ENCODE results near the gene PRKAG1. TPM values are rescaled to one million over a fixed set of nuclear protein-coding genes. Genes with fewer than 3 reads are reported as not detected.

PRKAG1 gene
- total RNA-seq, 1 experiment from 2014 or later = 51.1 TPM

DNA sequence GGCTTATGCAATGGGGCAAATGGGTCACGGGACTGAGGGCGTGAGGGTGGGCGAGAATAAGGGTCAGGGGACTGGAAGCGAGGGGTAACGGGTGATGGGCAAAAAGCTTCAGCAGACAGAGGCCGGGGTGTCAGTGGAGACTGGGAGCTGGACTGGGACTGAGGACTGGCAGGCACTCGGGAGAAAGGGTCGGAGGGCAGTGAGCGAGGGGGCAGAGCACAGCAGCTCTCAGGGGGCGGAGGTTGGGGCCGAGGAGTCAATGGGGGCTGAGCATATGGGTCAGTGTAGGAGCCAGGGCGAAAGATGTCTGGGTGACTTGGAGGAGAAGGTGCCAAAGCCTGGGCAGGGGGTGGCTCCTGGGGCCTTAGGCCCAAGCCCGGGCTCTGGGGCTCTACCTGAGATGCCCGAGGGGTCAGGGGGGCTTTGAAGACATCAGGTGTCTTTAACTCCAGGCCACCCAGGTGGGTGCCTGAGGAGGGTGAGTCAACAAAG, 21.8 kb upstream of the PRKAG1 start:
- Histone ChIP-seq H3K4me3 (ENCODE audit: insufficient read depth, low read depth, low read length) (no peak overlapping the region), H3K36me3 (replicated peaks; ENCODE audit: control insufficient read depth, insufficient read depth, low read length) (peaks cover 70% of the 10 kb centered on the region), H3K27me3 (ENCODE audit: control insufficient read depth, insufficient read depth, low read length) (no peaks in the 10 kb centered on the region)
- DNase-seq = no peak

DNA sequence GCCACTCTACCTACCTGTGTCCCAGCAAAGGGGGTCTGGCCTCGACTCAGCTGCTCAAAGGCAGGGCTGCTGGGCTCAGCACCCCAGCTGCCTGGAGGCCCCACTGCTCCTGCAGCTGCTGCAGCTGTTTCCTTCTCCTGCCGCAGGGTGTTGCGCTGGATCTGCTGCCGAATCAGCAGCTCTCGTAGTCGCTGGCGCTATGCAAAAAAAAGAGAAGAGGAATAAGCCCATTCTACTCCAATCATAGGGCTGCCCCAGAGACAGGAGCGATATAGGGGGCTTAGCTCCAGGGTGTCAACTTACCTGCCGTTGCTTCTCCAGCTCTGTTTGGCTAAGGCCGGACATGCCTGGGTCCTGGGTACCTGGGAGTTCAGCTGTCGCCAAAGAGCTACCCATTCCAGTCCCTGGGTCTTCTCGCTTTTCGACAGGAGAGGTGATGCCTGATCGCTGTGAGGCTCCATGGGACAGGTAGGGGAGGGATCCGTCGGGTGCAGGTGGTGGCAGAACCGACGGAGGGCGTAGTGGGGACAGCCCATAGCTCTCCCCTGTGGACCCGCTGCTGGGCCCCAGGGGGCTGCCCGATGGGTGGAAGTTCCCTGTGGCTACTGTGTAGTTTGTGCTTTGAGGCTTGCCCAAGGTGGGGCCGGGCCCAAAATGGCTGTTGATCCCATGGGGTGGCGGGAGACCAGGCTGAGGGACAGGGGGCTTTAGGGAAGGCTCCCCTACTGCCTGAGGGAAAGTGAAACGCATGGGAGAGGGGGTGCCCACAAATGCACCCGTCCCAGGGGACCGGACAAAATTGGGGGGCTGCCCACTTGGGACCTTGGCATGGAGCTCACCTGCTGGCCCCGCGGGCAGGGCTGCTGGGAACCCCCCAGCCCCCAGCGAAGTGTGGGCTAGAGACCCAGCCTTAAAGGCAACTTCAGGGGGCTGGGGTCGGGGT, 21.1 kb upstream of the PRKAG1 start:
- Histone ChIP-seq H3K27me3 (ENCODE audit: control insufficient read depth, insufficient read depth, low read length) (no peaks in the 10 kb centered on the region), H3K36me3 (replicated peaks; ENCODE audit: control insufficient read depth, insufficient read depth, low read length) (peaks cover 72% of the 10 kb centered on the region), H3K4me3 (ENCODE audit: insufficient read depth, low read depth, low read length) (no peak overlapping the region)
- peak; percentile 62 for DNase-seq

DNA sequence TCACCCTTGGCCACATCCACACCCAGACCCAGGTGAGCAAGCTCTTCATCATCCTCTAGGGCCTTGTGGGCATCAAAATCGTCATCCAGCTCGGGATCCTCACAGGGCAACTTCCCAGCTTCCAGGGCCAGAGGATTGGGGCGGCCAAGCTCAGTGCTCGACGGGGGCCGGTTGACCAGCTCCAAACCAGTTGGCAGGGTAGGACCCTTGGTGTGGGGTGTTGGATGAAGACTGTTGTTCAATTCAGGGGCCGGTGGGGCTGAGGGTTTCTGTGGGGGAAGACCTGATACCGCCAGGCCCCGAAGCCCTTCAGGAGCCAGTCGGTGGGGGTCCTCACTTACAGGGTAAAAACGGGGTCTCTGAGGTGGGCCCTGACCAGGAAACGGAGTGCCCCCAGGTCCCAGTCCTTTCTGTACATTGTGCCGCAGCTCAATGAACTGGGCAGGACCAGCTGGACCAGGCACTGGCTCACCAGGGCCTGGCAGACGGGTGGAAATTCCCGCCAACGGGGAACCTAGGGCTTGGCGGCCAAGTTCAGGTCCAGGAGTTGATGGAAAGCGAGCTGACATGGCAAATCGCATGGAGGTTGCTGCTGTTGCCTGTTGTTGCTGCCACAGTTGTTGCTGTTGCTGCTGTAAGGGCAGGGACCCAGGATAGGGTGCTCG, 19.8 kb upstream of the PRKAG1 start:
- no peak overlapping the region for H3K4me3 ChIP-seq (ENCODE audit: insufficient read depth, low read depth, low read length)
- no peaks in the 10 kb centered on the region for H3K27me3 ChIP-seq (ENCODE audit: control insufficient read depth, insufficient read depth, low read length)
- peaks cover 74% of the 10 kb centered on the region for H3K36me3 ChIP-seq (replicated peaks; ENCODE audit: control insufficient read depth, insufficient read depth, low read length)
- DNase-seq = no peak

DNA sequence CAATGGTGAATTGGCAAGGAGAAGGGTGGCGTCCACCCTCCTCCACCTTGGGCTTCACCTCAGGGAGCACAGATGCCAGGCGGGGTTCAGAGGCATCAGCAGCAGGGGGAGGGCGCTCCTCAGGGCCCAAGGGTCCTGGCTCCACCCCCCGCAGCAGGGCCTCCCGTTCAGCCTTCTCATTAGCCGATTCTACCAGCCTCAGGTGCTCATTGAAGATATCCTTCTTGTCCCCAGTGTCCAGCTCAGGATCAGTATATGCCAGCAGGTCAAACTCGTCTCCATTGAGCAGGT, 19.3 kb upstream of the PRKAG1 start:
- Histone ChIP-seq H3K36me3 (replicated peaks; ENCODE audit: control insufficient read depth, insufficient read depth, low read length) (peaks cover 73% of the 10 kb centered on the region), H3K4me3 (ENCODE audit: insufficient read depth, low read depth, low read length) (no peak overlapping the region), H3K27me3 (ENCODE audit: control insufficient read depth, insufficient read depth, low read length) (no peaks in the 10 kb centered on the region)
- no peak for DNase-seq

DNA sequence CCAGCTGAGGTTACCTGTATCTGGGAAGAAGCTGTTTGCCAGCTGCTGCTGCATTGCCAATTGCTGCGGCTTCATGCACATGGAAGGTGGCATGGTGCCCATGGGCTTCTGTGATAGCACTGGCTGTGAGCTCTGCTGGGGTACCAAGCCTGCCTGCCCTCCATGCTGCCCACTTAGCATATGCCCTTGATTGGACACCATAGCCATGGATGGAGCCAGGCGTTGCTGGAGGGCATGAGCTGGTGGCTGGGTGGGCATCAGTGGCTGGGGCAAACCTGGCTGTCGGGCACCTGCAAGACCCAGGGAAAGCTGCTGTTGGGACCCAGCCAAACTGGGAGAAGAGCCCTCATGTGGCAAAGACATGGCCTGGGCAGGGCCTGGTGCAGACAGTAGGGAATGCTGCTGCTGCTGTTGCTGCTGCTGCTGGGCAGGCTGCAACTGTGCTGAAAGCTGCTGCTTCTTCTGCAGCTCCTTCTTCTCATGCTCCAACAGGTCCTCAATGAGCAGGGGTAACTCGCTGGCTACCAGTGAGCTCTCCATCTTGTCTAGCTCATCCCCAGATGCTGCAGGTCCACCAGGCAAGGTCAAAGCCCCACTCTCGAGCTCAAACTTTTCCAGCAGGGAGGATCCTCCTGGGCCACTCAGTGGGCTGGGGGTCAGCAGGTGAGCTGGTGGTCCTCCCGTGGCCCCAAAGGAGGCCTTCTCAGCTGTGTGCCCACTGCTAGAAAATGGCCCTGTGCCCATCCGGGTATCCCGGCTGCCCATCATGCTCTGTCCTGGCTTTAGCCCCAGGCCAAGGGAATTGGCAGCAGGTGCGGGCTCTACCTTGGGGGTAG, 18.8 kb upstream of the PRKAG1 start:
- DNase-seq = no peak
- Histone ChIP-seq H3K27me3 (ENCODE audit: control insufficient read depth, insufficient read depth, low read length) (no peaks in the 10 kb centered on the region), H3K4me3 (ENCODE audit: insufficient read depth, low read depth, low read length) (no peak overlapping the region), H3K36me3 (replicated peaks; ENCODE audit: control insufficient read depth, insufficient read depth, low read length) (peaks cover 73% of the 10 kb centered on the region)

DNA sequence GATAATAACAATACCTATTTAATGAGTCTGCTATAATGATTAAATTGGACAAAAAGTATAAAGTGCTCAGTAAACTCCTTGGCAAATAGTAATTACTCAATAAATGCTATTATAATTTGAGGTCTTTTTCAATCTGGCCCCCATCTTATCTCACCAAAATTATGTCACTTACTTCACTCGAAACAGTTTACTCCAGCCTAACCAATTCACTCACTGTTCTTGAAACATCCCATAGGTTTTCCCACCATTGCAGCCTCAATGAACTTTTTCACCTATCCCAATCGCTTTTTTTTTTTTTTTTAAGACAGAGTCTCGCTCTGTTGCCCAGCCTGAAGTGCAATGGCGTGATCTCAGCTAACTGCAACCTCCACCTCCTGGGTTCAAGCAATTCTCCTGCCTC, 17.5 kb upstream of the PRKAG1 start:
- peaks cover 74% of the 10 kb centered on the region for H3K36me3 ChIP-seq (replicated peaks; ENCODE audit: control insufficient read depth, insufficient read depth, low read length)
- H3K27me3 ChIP-seq (ENCODE audit: control insufficient read depth, insufficient read depth, low read length) = no peaks in the 10 kb centered on the region
- H3K4me3 ChIP-seq (ENCODE audit: insufficient read depth, low read depth, low read length) = no peak overlapping the region
- no peak for DNase-seq

DNA sequence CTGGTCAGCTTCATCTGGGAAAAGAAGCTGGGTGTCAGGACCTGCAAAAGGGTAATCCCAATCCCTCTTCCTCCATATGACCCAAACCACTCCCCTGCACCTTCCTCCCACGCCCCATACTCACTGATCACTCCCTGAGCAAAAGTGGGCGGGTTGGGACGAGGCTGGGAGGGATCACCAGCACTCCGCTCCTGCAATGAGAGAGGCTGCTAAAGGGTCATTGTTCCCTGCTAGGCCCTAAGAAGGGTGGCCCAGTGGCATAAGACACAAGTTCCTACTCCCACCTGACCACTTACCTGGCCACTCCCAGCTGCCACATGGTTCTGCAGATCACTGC, 15.7 kb upstream of the PRKAG1 start:
- Histone ChIP-seq H3K27me3 (ENCODE audit: control insufficient read depth, insufficient read depth, low read length) (no peaks in the 10 kb centered on the region), H3K36me3 (replicated peaks; ENCODE audit: control insufficient read depth, insufficient read depth, low read length) (peaks cover 73% of the 10 kb centered on the region), H3K4me3 (ENCODE audit: insufficient read depth, low read depth, low read length) (no peak overlapping the region)
- no peak for DNase-seq

DNA sequence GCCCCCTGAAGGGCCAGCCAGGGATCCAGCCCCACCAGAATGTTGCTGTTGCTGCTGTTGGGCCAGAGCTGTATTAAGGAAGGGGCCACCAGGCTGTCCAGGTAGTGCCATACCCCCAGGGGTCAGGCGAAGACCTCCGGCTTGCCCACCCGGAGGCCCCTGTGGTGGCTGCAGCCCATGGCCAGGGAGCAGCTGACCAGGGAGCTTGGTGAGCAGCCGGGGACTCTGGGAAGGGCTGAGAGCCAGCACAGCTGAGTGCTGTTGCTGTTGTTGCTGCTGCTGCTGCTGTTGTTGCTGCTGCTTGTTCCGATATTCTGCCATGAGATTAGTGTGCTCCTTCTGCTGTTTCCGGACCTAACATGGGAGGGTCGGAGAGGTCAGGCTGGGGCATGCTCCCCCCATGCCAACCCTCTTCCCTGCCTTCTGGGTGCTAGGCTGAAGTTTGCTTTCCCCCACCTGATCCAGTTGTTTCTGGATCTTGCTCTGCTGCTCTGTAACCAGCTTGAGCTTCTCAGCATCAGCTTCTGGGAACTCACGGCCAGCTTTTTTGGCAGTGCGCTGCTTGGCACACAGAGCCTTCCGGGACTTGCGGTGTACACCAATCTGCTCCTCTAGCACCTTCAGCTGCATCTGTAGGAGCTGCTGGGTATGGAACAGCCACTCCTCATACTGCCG, 15.2 kb upstream of the PRKAG1 start:
- Histone ChIP-seq H3K36me3 (replicated peaks; ENCODE audit: control insufficient read depth, insufficient read depth, low read length) (peaks cover 72% of the 10 kb centered on the region), H3K27me3 (ENCODE audit: control insufficient read depth, insufficient read depth, low read length) (no peaks in the 10 kb centered on the region), H3K4me3 (ENCODE audit: insufficient read depth, low read depth, low read length) (no peak overlapping the region)
- no peak for DNase-seq

DNA sequence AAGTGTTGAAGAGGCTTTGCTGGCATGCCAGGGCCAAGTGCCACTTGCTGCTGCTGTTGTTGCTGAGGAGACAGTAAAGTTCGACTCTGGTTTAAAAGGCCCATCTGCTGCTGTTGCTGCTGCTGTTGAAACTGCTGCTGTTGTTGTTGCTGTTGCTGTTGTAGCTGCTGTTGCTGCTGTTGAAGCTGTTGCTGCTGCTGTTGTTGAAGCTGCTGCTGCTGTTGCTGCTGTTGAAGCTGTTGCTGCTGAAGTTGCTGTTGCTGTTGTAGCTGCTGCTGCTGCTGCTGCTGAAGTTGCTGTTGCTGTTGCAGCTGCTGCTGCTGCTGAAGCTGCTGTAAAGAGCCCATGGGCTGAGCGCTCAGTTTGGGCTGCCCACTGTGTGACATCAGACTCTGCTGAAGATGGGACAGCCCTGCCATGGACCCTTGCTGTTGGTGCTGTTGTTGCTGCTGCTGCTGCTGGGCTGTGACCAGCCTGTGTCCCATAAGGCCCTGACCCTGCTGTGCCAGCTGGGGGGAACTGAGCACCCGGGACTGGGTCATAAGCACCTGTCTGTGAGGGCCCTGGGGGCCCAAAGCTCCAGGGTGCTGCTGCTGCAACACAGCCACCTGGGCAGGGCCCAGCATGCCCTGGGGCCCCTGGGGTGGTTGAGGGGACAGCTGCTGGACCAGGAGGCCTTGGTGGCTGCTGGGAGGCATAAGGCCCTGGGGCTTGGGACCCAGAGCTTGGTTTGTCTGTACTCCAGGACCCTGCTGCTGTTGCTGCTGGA, 14.3 kb upstream of the PRKAG1 start:
- Histone ChIP-seq H3K27me3 (ENCODE audit: control insufficient read depth, insufficient read depth, low read length) (no peaks in the 10 kb centered on the region), H3K36me3 (replicated peaks; ENCODE audit: control insufficient read depth, insufficient read depth, low read length) (peaks cover 75% of the 10 kb centered on the region)
- DNase-seq = no peak

DNA sequence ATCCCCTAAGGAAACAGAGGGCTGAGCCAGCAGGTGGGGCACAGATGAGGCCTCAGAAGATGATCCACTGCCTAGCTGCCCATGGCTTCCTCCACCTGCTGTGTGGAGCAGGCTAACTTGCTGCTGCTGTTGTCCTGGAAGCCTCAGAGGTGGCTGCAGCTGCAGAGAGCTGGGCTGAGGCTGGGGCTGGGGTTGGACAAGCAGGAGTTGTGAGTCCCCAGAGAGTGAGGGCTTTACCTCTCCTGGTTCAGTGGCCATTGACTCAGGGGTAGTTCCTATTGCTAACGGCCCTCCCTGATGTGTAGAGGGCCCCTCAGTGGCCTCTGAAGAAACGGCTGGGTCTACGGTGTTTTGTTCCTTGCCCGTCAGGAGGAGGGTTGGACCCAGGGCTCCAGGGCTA, 13.7 kb upstream of the PRKAG1 start:
- H3K36me3 ChIP-seq (replicated peaks; ENCODE audit: control insufficient read depth, insufficient read depth, low read length) = peaks cover 72% of the 10 kb centered on the region
- DNase-seq = no peak
- no peaks in the 10 kb centered on the region for H3K27me3 ChIP-seq (ENCODE audit: control insufficient read depth, insufficient read depth, low read length)
- no peak overlapping the region for H3K4me3 ChIP-seq (ENCODE audit: insufficient read depth, low read depth, low read length)

More for the DNA sequence above, 14.3 kb upstream of the PRKAG1 start:
- no peak overlapping the region for H3K4me3 ChIP-seq (ENCODE audit: insufficient read depth, low read depth, low read length)

DNA sequence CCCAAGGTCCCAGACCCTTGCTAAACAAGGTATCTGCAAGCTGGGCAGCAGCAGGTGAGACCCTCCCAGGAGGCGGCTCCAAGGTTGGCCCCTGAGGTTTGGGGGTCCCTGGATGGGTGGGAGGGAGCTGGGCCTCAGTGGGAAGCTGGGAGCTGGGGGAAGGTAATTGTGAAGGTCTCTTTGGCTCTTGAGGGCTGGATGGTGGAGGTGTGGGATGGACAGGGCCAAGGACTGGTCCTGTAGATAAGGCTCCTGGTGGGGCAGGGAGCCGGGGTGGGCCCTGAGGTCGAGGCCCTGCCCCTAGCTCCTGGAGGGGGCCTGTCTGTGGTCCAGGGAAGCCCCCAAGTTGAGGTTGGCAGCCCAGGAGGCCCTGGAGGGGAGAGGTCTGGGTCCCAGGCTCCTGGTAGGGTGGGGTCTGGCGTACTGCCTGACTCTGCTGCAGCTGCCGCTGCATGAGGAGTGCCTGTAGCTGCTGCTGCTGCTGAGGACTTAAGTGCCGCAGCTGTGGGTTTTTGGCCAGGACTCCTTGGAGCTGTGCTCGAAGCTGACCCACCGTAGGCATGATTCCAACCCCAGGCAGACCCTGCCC, 13.1 kb upstream of the PRKAG1 start:
- no peak overlapping the region for H3K4me3 ChIP-seq (ENCODE audit: insufficient read depth, low read depth, low read length)
- DNase-seq = no peak
- peaks cover 68% of the 10 kb centered on the region for H3K36me3 ChIP-seq (replicated peaks; ENCODE audit: control insufficient read depth, insufficient read depth, low read length)
- no peaks in the 10 kb centered on the region for H3K27me3 ChIP-seq (ENCODE audit: control insufficient read depth, insufficient read depth, low read length)

DNA sequence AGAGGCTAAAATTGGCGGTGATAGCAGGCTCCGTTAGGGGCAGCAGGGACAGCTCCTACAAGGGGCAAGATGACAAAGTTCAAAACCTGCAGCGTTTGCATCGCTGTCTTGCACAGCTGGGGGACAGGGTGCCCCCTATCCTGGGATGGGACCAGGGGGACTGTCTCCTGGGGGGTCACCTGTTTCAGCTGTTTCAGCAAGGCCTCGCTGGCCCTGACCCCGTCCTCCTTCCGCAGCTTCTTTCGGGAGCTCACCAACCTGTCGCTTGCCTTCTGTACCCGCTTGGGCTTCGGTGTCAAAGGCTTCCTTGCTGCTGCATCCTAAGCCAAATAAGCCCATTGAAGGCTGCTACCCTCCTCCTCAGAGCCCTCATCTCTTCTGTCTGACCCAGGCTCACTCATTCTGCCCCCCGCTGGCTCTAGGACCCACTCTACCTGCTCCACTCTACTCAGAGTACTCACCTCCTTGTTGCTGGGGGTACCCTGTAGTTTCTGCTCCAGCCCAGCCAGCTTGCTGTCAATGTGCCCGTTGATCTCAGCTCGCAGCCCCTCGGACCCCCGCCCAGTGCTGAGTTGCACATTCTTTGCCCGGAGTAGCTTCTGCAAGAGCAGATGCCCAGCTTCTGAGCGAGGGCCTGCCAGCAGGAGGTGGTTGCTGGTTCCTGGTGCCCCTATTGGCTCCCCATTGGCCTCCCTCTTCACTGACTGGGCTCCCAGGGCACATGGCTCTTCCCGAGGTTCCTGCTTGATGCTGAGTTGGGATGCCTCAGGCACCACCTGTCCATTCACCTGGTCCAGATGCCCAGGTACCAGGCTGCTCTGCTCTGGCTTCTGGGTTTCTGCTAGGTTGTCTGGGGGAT, 12.4 kb upstream of the PRKAG1 start:
- Histone ChIP-seq H3K4me3 (ENCODE audit: insufficient read depth, low read depth, low read length) (no peak overlapping the region), H3K36me3 (replicated peaks; ENCODE audit: control insufficient read depth, insufficient read depth, low read length) (peaks cover 72% of the 10 kb centered on the region), H3K27me3 (ENCODE audit: control insufficient read depth, insufficient read depth, low read length) (no peaks in the 10 kb centered on the region)
- peak; percentile 49 for DNase-seq

DNA sequence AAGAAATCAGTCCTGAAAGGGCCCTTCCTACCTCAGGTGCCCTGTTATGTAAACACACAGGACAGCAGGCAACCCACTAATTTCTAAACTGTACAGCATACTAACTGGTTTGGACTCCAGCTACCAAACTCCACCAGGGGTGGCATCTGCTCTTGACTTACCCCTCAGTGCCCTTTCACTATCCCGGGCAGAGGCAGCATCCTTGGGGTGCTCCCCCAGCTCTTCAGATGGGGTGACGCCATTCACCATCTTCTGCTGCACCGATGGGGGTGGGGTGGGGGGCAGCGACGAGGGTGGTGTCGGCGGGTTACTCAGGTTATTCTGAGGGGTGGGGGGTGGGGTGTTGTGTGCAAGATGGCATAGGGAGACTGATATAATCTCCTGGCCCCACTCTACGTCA, 11.5 kb upstream of the PRKAG1 start:
- no peak overlapping the region for H3K4me3 ChIP-seq (ENCODE audit: insufficient read depth, low read depth, low read length)
- peak; percentile 48 for DNase-seq
- H3K36me3 ChIP-seq (replicated peaks; ENCODE audit: control insufficient read depth, insufficient read depth, low read length) = peaks cover 73% of the 10 kb centered on the region

More for the DNA sequence above, 11.5 kb upstream of the PRKAG1 start:
- no peaks in the 10 kb centered on the region for H3K27me3 ChIP-seq (ENCODE audit: control insufficient read depth, insufficient read depth, low read length)
